ENCODE measurements around the gene IGSF10. TPM values are rescaled to one million over a fixed set of nuclear protein-coding genes. Genes with fewer than 3 reads are reported as not detected.

The IGSF10 gene
- polyA plus RNA-seq, 1 donor (not counting 4 experiments of a cell fraction or from before 2014, with no cell fraction given), result under 0.01 TPM

DNA sequence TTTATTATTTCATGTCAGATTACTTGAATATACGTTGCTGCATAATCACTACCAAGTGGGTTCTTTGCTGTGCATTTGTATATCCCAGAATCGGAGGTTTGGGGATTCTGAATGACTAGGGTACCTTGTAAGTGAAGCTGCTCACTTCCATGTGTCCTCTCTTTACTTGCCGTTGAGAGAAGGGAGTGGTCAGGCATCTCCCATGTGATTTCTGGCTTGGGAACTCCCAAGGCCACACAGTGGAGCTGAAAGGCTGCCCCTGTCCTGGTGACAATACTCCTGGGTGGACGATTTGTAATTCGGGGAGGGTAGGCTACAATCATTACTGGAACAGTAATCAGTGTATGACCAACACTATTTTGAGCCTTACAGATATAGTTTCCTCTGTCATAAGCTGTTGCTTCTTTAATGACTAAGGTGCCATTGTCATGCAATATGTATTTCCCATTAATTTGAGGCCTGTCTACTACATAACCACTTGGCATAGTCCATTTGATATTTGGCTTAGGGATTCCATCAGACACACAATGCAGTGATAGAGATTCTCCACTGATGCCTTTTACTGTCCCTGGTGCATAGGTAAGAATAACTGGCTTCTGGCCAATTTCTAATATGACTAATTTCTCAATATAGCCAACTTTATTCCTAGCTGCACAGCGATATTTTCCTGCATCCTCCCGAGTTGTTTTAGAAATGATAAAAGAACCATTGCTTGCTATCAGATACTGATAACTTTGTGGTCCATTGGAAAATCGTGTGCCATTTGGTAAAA is 24.0 kb downstream of the IGSF10 start:
- dilution Hi-C loops (cut with MboI; ENCODE audit: extremely low pct_ligation_motif_present, low sequenced_read_pairs), result no loop called here
- no peak for TF ChIP-seq EZH2 (IDR thresholded peaks at IDR 0.05; ENCODE audit: low read length)
- TF ChIP-seq, protein P1, sequence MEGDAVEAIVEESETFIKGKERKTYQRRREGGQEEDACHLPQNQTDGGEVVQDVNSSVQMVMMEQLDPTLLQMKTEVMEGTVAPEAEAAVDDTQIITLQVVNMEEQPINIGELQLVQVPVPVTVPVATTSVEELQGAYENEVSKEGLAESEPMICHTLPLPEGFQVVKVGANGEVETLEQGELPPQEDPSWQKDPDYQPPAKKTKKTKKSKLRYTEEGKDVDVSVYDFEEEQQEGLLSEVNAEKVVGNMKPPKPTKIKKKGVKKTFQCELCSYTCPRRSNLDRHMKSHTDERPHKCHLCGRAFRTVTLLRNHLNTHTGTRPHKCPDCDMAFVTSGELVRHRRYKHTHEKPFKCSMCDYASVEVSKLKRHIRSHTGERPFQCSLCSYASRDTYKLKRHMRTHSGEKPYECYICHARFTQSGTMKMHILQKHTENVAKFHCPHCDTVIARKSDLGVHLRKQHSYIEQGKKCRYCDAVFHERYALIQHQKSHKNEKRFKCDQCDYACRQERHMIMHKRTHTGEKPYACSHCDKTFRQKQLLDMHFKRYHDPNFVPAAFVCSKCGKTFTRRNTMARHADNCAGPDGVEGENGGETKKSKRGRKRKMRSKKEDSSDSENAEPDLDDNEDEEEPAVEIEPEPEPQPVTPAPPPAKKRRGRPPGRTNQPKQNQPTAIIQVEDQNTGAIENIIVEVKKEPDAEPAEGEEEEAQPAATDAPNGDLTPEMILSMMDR (optimal IDR thresholded peaks at IDR 0.05 in 1 of 3, IDR thresholded peaks at IDR 0.05 in 1 of 3, conservative IDR thresholded peaks at IDR 0.05 in 1 of 3; ENCODE audit: extremely low read depth in 1 of 3, insufficient read depth in 2 of 3, low read length in 3 of 3), result no peak
- H4K20me1 ChIP-seq (ENCODE audit: control insufficient read depth, extremely low read depth, insufficient read depth, low read length), result no peaks in the 10 kb centered on the region

DNA sequence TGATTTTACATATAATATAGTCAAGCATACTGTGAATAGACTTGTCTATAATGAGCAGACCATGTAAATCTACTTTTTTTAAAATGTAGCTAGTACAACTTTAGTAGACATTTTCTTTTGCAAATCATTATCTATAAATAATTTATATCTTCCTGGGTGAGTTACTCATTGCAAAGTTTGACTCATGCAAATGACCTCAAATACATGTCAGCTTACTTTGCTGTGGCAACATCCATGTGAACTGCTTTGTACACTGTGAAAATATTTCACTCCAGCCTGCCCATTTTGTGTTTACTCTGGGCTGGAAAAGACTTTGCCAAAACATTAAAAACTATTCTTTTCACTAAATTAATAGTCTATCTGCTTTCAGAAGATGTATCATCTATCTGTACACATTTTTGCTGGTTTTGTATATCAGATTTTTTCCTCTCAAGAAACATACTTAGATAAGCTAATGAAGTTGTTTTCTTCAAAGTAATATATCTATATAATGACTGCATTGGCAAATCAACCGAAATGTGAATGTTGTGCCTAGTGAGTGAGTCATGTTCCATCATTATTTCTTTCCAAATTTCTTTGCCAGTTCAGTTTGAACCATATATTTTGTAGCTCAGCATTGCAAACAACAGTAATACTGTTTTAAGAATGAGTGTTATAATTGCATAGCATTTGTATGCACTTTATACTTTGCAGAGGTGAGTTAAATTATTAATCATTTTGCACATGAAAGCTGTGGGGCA is 26.5 kb downstream of the IGSF10 start:
- Histone ChIP-seq H3K79me2 (ENCODE audit: control insufficient read depth, insufficient read depth, low read length) (no peaks in the 10 kb centered on the region), H3K9me1 (ENCODE audit: control insufficient read depth, extremely low read depth, insufficient read depth, low read length) (no peaks in the 10 kb centered on the region), H3K27me3 (ENCODE audit: control insufficient read depth, extremely low read depth, insufficient read depth, low read length) (no peaks in the 10 kb centered on the region), H3K4me2 (ENCODE audit: control insufficient read depth, extremely low read depth, insufficient read depth, low read depth, low read length) (peak overlapping the region; percentile 12), H3K9ac (ENCODE audit: control insufficient read depth, extremely low read depth, insufficient read depth, low read length) (no peak overlapping the region), H3K4me3 (ENCODE audit: control insufficient read depth in 2 of 3, extremely low read depth in 1 of 3, insufficient read depth in 2 of 3, low read depth in 1 of 3, low read length in 3 of 3) (no peak overlapping the region), H4K20me1 (ENCODE audit: control insufficient read depth, extremely low read depth, insufficient read depth, low read length) (no peaks in the 10 kb centered on the region), H3K36me3 (ENCODE audit: control insufficient read depth in 2 of 2, extremely low read depth in 1 of 2, insufficient read depth in 2 of 2, low read length in 2 of 2) (no peaks in the 10 kb centered on the region), H2AFZ (ENCODE audit: control insufficient read depth, low read length) (no peak overlapping the region), H3K27ac (ENCODE audit: control insufficient read depth, insufficient read depth, low read length) (peak overlapping the region; percentile 50), H3K4me1 (ENCODE audit: control insufficient read depth, extremely low read depth, insufficient read depth, low read length) (peaks cover 10% of the 10 kb centered on the region), H3K9me3 (ENCODE audit: control insufficient read depth, low read depth, low read length) (no peaks in the 10 kb centered on the region)
- FAIRE-seq (peak; percentile 26), DNase-seq (ENCODE audit: low read depth, low spot score) (peak; percentile 13)
- TF ChIP-seq, protein P1 (optimal IDR thresholded peaks at IDR 0.05 in 1 of 3, IDR thresholded peaks at IDR 0.05 in 1 of 3, conservative IDR thresholded peaks at IDR 0.05 in 1 of 3; ENCODE audit: extremely low read depth in 1 of 3, insufficient read depth in 2 of 3, low read length in 3 of 3), result no peak
- no peak for TF ChIP-seq EZH2 (IDR thresholded peaks at IDR 0.05; ENCODE audit: low read length)
- dilution Hi-C loops (cut with MboI; ENCODE audit: extremely low pct_ligation_motif_present, low sequenced_read_pairs), result no loop called here

More for the DNA sequence above, 24.0 kb downstream of the IGSF10 start:
- Histone ChIP-seq H3K79me2 (ENCODE audit: control insufficient read depth, insufficient read depth, low read length) (no peaks in the 10 kb centered on the region), H3K9me3 (ENCODE audit: control insufficient read depth, low read depth, low read length) (no peaks in the 10 kb centered on the region), H3K4me3 (ENCODE audit: control insufficient read depth in 2 of 3, extremely low read depth in 1 of 3, insufficient read depth in 2 of 3, low read depth in 1 of 3, low read length in 3 of 3) (no peak overlapping the region), H2AFZ (ENCODE audit: control insufficient read depth, low read length) (no peak overlapping the region), H3K27me3 (ENCODE audit: control insufficient read depth, extremely low read depth, insufficient read depth, low read length) (no peaks in the 10 kb centered on the region), H3K27ac (ENCODE audit: control insufficient read depth, insufficient read depth, low read length) (no peak overlapping the region), H3K9ac (ENCODE audit: control insufficient read depth, extremely low read depth, insufficient read depth, low read length) (no peak overlapping the region), H3K4me2 (ENCODE audit: control insufficient read depth, extremely low read depth, insufficient read depth, low read depth, low read length) (no peak overlapping the region), H3K4me1 (ENCODE audit: control insufficient read depth, extremely low read depth, insufficient read depth, low read length) (peaks cover 10% of the 10 kb centered on the region), H3K9me1 (ENCODE audit: control insufficient read depth, extremely low read depth, insufficient read depth, low read length) (no peaks in the 10 kb centered on the region), H3K36me3 (ENCODE audit: control insufficient read depth in 2 of 2, extremely low read depth in 1 of 2, insufficient read depth in 2 of 2, low read length in 2 of 2) (no peaks in the 10 kb centered on the region)
- DNase-seq (ENCODE audit: low read depth, low spot score) (no peak), FAIRE-seq (no peak)
